Esophagus muscularis mucosa (tissue), 4 donors: Measurements from ENCODE around the gene ZNF532. TPM values are rescaled to one million over a fixed set of nuclear protein-coding genes. Genes with fewer than 3 reads are reported as not detected.

Source experiments
- DNase-seq: peaks from one replicate; pipeline ENCODE4 v3.0.0-alpha.2; 2017; ENCODE audit errors: extremely low spot score
- H3K27ac ChIP-seq, 4 donors: fragments of 200-600 bp; sonication (generic); replicated peaks in 1 of 4; 1 replicate in 3 of 4; 2 replicates in 1 of 4; pipeline ENCODE4 v1.5.1; 2016 to 2019; ENCODE audit warnings: mild to moderate bottlenecking in 1 of 4
- H3K27me3 ChIP-seq, 4 donors: fragments of 200-600 bp; sonication (generic); one replicate each; pipeline versions ENCODE4 v1.5.1 to v1.6.0; 2016 to 2019
- H3K36me3 ChIP-seq, 4 donors: fragments of 200-600 bp; sonication (generic); one replicate each; pipeline ENCODE4 v1.5.1; 2016 to 2019
- H3K4me1 ChIP-seq, 4 donors: fragments of 200-600 bp; sonication (generic); one replicate each; pipeline ENCODE4 v1.5.1; 2016 to 2019
- H3K4me3 ChIP-seq, 4 donors: fragments of 200-600 bp; sonication (generic); 1 replicate in 2 of 4; 2 replicates in 2 of 4; pipeline ENCODE4 v1.5.1; 2016 to 2019; ENCODE audit warnings: mild to moderate bottlenecking in 4 of 4, moderate library complexity in 1 of 4
- H3K9me3 ChIP-seq, 4 donors: fragments of 200-600 bp; sonication (generic); 1 replicate in 3 of 4; 2 replicates in 1 of 4; pipeline ENCODE4 v1.5.1; 2016 to 2019
- CTCF ChIP-seq, 3 experiments: fragments of 200-600 bp in 2 of 3; fragments of 450-650 bp in 1 of 3; sonication (generic) in 2 of 3; IDR thresholded peaks; one replicate each; pipeline ENCODE4 v1.5.1; 2017 to 2019; ENCODE audit warnings: antibody characterized with exemption in 3 of 3, mild to moderate bottlenecking in 2 of 3, moderate library complexity in 1 of 3
- EP300 ChIP-seq: sonication (generic); formaldehyde crosslinking; IDR thresholded peaks from one replicate; pipeline ENCODE4 v1.6.1; 2017; ENCODE audit warnings: antibody characterized with exemption
- POLR2A ChIP-seq: fragments of 450-650 bp; IDR thresholded peaks from one replicate; pipeline ENCODE4 v1.6.1; 2017; ENCODE audit warnings: antibody characterized with exemption, moderate library complexity, mild to moderate bottlenecking, low read depth
- POLR2AphosphoS5 ChIP-seq, 2 donors: sonication (generic); formaldehyde crosslinking; IDR thresholded peaks; one replicate each; pipeline ENCODE4 v1.6.1; 2017; ENCODE audit warnings: antibody characterized with exemption in 2 of 2
- WGBS: methylation state at CpG from one replicate; pipeline ENCODE4 v1.1.5; 2018; 5-methylcytosine and 5-hydroxymethylcytosine counted together
- intact Hi-C: fragments of 100-400 bp; cut with DNase I; formaldehyde crosslinking; loops from one replicate; pipeline ENCODE4 v1.15.1; 2023
- total RNA-seq, 4 donors: library from RNA; depleted of rRNA; stranded (reverse); fragments of >200 nt; gene quantifications; one replicate each; pipeline versions ENCODE4 v1.1.0 to v1.2.1, GENCODE V29; 2016

ZNF532 gene
- total RNA-seq, 4 donors from 2014 or later = 62.3 to 121 (median 64.7) TPM

GRCh38 chr18:58867281-58867961 lies 2.7 kb downstream of the ZNF532 start:
- TF ChIP-seq POLR2AphosphoS5 (IDR thresholded peaks at IDR 0.05) (no peak), POLR2A (no peak), CTCF (IDR thresholded peaks at IDR 0.05) (no peak), EP300 (no peak)
- intact Hi-C loops = no loop called here
- H3K4me1 ChIP-seq = peaks cover 48 to 84% (median 79%) of the 10 kb centered on the region in 4 donors
- H3K36me3 ChIP-seq = peaks cover 4 to 37% (median 23%) of the 10 kb centered on the region in 4 donors
- WGBS = 60% methylated on average over 10 of the region's 10 CpGs
- H3K27me3 ChIP-seq = no peaks in the 10 kb centered on the region
- H3K9me3 ChIP-seq = no peaks in the 10 kb centered on the region
- no peak overlapping the region for H3K4me3 ChIP-seq
- H3K27ac ChIP-seq = peak overlapping the region in 2 of 4 donors; percentile 7 to 95
- DNase-seq = no peak

DNA sequence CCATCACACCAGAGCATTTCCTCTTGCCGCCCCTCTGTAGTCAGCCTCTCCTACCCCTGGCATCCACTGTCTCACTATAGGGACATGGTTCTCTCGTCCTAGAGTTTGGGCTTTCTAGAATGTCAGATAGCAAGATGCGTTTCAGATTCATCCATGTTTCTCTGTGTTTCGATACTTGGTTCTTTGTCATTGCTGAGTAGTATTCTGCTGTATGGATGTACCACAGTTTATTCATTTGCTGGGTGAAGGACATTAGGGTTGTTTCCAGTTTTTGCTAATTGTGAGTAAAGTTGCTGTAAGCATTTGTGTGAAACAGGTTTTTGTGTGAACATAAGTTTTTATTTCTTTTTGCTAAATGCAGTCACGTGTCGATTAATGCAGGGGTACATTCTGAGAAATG lies 3.8 kb downstream of the ZNF532 start:
- TF ChIP-seq CTCF (IDR thresholded peaks at IDR 0.05) (no peak), EP300 (no peak), POLR2AphosphoS5 (IDR thresholded peaks at IDR 0.05) (no peak), POLR2A (no peak)
- no peak for DNase-seq
- no peaks in the 10 kb centered on the region for H3K27me3 ChIP-seq
- no peak overlapping the region for H3K4me3 ChIP-seq
- intact Hi-C loops = no loop called here
- H3K36me3 ChIP-seq = peaks cover 4 to 46% (median 29%) of the 10 kb centered on the region in 4 donors
- H3K9me3 ChIP-seq = no peaks in the 10 kb centered on the region
- 80% methylated on average over 6 of the region's 6 CpGs for WGBS
- no peak overlapping the region for H3K27ac ChIP-seq
- peaks cover 44 to 78% (median 72%) of the 10 kb centered on the region in 4 donors for H3K4me1 ChIP-seq

GRCh38 chr18:58870130-58870529 lies 5.5 kb downstream of the ZNF532 start:
- intact Hi-C loops = no loop called here
- Histone ChIP-seq H3K36me3 (peaks cover 4 to 61% (median 36%) of the 10 kb centered on the region in 4 donors), H3K27me3 (no peaks in the 10 kb centered on the region), H3K4me3 (no peak overlapping the region), H3K9me3 (no peaks in the 10 kb centered on the region), H3K4me1 (peaks cover 31 to 61% (median 55%) of the 10 kb centered on the region in 4 donors), H3K27ac (peak overlapping the region; percentile 9 to 64 (median 40))
- WGBS = 65% methylated on average over 5 of the region's 5 CpGs
- no peak for DNase-seq
- no peak for TF ChIP-seq CTCF (IDR thresholded peaks at IDR 0.05)
- TF ChIP-seq EP300 = no peak
- TF ChIP-seq POLR2A = no peak
- TF ChIP-seq POLR2AphosphoS5 (IDR thresholded peaks at IDR 0.05) = no peak

DNA sequence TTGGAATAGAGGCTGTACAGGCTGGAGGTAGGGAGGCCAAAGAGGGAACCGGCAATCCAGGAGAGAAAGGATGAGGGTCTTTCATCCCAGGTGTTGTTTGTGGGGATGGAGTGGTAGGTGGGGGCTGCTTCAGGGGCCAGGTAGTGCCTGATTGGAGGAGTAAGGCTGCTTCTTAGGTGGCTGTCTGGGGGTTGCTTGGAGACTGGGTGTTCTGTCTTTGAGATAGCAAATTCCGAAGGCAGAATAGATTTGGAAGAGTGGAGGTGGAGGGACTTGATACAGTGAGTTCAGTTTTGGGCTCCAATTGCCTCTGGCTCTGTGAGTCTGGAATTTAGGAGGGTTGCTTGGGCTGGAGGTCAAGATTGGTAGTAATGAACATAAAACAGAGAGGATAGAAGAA lies 5.9 kb downstream of the ZNF532 start:
- intact Hi-C loops = no loop called here
- H3K27ac ChIP-seq = peak overlapping the region; percentile 9 to 64 (median 40)
- no peak for DNase-seq

More for the DNA sequence above, 5.9 kb downstream of the ZNF532 start:
- 100% methylated on average over 2 of the region's 2 CpGs for WGBS
- Histone ChIP-seq H3K9me3 (no peaks in the 10 kb centered on the region), H3K4me3 (no peak overlapping the region), H3K4me1 (peaks cover 26 to 56% (median 51%) of the 10 kb centered on the region in 4 donors), H3K27me3 (no peaks in the 10 kb centered on the region), H3K36me3 (peaks cover 4 to 66% (median 37%) of the 10 kb centered on the region in 4 donors)
- no peak for TF ChIP-seq POLR2A
- TF ChIP-seq POLR2AphosphoS5 (IDR thresholded peaks at IDR 0.05) = no peak
- TF ChIP-seq EP300 = no peak
- no peak for TF ChIP-seq CTCF (IDR thresholded peaks at IDR 0.05)
